Mucosa of descending colon (tissue), 3 donors: ENCODE data around the gene TNFRSF12A. TPM values are rescaled to one million over a fixed set of nuclear protein-coding genes. Genes with fewer than 3 reads are reported as not detected.

ENCODE experiments used
- ATAC-seq: fragments of 200-7000 bp; cut with Tn5 transposase; one replicate; pipeline ENCODE4 v1.9.1; 2020; ENCODE audit warnings: mild to moderate bottlenecking, moderate library complexity
- DNase-seq, 3 donors: peaks; one replicate each; pipeline ENCODE4 v3.0.0-alpha.2; 2020
- H3K36me3 ChIP-seq: fragments of 200-600 bp; one replicate; pipeline ENCODE4 v1.8.0; 2021; ENCODE audit warnings: low read depth, mild to moderate bottlenecking
- H3K4me1 ChIP-seq: fragments of 200-600 bp; one replicate; pipeline ENCODE4 v1.8.0; 2021; ENCODE audit warnings: low read depth, mild to moderate bottlenecking
- H3K4me3 ChIP-seq: fragments of 200-600 bp; one replicate; pipeline ENCODE4 v1.8.0; 2021; ENCODE audit warnings: mild to moderate bottlenecking
- H3K9me3 ChIP-seq: fragments of 200-600 bp; one replicate; pipeline ENCODE4 v1.8.0; 2021; ENCODE audit warnings: mild to moderate bottlenecking
- CTCF ChIP-seq: fragments of 200-600 bp; IDR thresholded peaks from one replicate; pipeline ENCODE4 v1.8.0; 2022; ENCODE audit warnings: antibody characterized with exemption, mild to moderate bottlenecking
- intact Hi-C, 2 donors: fragments of 100-400 bp; cut with DNase I in 1 of 2; cut with micrococcal nuclease in 1 of 2; formaldehyde crosslinking; loops; one replicate each; pipeline versions ENCODE4 v1.11.0 to v1.11.1; 2022; cut with DNase I, micrococcal nuclease
- long read RNA-seq, 2 donors: library from polyadenylated mRNA; unstranded; transcript quantifications; one replicate each; pipeline ENCODE4 v2.0.0, GENCODE V29; 2019 to 2021
- total RNA-seq, 3 donors: library from RNA; stranded (reverse); fragmentation: NEBNext Ultra II Directional in 2 of 3; extraction: Animal tissue kit (Norgen Biotek cat#: 25700) in 2 of 3; gene quantifications; one replicate each; pipeline versions ENCODE4 v1.2.1 to v1.2.4, GENCODE V29; 2021 to 2023
- donor health status: DM: no; HTN: no; CAD: no; lungs with moderate emphysema.
- donor health status: DM: no; HTN: no; CAD: no.
- donor health status: DM: no; HTN: yes; CAD: no.

Gene TNFRSF12A
- total RNA-seq: 1 to 10 TPM; 5.4 to 8.6 (median 6.7) TPM
- long read RNA-seq, donor 1, transcript TNFRSF12A-201 (4 exons, 1,033 nt): major isoform, 7 of 11 reads
- long read RNA-seq, donor 1, partial matches to known transcripts: 0 of 11 reads
- long read RNA-seq, donor 1, other reads (novel, unspliced or antisense): 0 of 11 reads
- long read RNA-seq, donor 2, transcript TNFRSF12A-201 (4 exons, 1,033 nt): major isoform, 5 of 5 reads
- long read RNA-seq, donor 2, partial matches to known transcripts: 0 of 5 reads
- long read RNA-seq, donor 2, other reads (novel, unspliced or antisense): 0 of 5 reads

- intact Hi-C loops: no loop called here
- ATAC-seq (peak; percentile 65), DNase-seq (peak; percentile 85 to 88 (median 87))
- Histone ChIP-seq H3K36me3 (no peaks in the 10 kb centered on the region), H3K4me1 (peaks cover 47% of the 10 kb centered on the region), H3K9me3 (no peaks in the 10 kb centered on the region), H3K4me3 (peak within 1 kb of the TSS; percentile 10)
- no peak for TF ChIP-seq CTCF
Measured at GRCh38 chr16:3020247-3020603, at the start of gene TNFRSF12A. Gene TNFRSF12A, plus strand, starts transcription at chr16:3020368. Its CDS starts 30 bp downstream, at chr16:3020398.

GRCh38 chr16:2970563-2970962 lies 49.6 kb upstream of the TNFRSF12A start:
- H3K36me3 ChIP-seq: no peaks in the 10 kb centered on the region
- peaks cover 16% of the 10 kb centered on the region for H3K4me1 ChIP-seq
- no peak for TF ChIP-seq CTCF
- H3K9me3 ChIP-seq: no peaks in the 10 kb centered on the region
- DNase-seq (no peak), ATAC-seq (no peak)
- H3K4me3 ChIP-seq: no peak overlapping the region
- intact Hi-C loops: no loop called here

DNA sequence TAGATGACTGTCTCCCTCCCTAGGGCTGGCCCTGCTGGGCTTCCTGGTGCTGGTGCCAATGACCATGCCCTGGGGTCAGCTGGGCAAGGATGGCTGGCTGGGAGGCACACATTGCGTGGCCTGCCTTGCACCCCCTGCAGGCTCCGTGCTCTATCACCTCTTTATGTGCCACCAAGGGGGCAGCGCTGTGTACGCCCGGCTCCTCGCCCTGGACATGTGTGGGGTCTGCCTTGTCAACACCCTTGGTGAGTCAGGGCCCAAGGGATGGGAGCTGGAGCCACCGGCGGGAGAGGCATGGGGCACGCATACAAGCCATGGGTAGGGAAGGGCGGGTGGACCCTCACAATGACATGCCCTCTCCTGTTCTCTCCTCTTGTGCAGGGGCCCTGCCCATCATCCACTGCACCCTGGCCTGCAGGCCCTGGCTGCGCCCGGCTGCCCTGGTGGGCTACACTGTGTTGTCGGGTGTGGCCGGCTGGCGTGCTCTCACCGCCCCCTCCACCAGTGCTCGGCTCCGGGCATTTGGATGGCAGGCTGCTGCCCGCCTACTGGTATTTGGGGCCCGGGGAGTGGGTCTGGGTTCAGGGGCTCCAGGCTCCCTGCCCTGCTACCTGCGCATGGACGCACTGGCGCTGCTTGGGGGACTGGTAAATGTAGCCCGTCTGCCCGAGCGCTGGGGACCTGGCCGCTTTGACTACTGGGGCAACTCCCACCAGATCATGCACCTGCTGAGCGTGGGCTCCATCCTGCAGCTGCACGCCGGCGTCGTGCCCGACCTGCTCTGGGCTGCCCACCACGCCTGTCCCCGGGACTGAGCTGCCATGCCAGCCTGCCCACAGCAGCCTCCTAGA lies 48.8 kb upstream of the TNFRSF12A start:
- H3K9me3 ChIP-seq: no peaks in the 10 kb centered on the region
- peaks cover 16% of the 10 kb centered on the region for H3K4me1 ChIP-seq
- ATAC-seq (no peak), DNase-seq (no peak)
- no peak overlapping the region for H3K4me3 ChIP-seq
- no peak for TF ChIP-seq CTCF
- intact Hi-C loops: no loop called here
- H3K36me3 ChIP-seq: no peaks in the 10 kb centered on the region

- no peak for ATAC-seq
- no peak for DNase-seq
- no peak overlapping the region for H3K4me3 ChIP-seq
- intact Hi-C loops: no loop called here
- no peaks in the 10 kb centered on the region for H3K9me3 ChIP-seq
- no peak for TF ChIP-seq CTCF
- no peaks in the 10 kb centered on the region for H3K36me3 ChIP-seq
- peaks cover 9% of the 10 kb centered on the region for H3K4me1 ChIP-seq
Measured at GRCh38 chr16:2971985-2972784, 48.0 kb upstream of the TNFRSF12A start.

- H3K9me3 ChIP-seq: no peaks in the 10 kb centered on the region
- H3K36me3 ChIP-seq: no peaks in the 10 kb centered on the region
- TF ChIP-seq CTCF: no peak
- ATAC-seq: no peak
- intact Hi-C loops: no loop called here
- DNase-seq: no peak
- H3K4me1 ChIP-seq: peaks cover 8% of the 10 kb centered on the region
- H3K4me3 ChIP-seq: no peak overlapping the region
Measured at GRCh38 chr16:2973093-2973492, 47.1 kb upstream of the TNFRSF12A start.
